HG03175 (cell line): ENCODE measurements around the gene ABCC2.
"Not testable (repeated sequence)": the region's sequence is repeated elsewhere in the genome, so short reads cannot be mapped to it uniquely, and the experiment has no call there.

ENCODE experiments used
- ATAC-seq: cut with Tn5 transposase; IDR thresholded peaks from one replicate; pipeline ENCODE4 v1.9.1; 2021; ENCODE audit warnings: mild to moderate bottlenecking, moderate library complexity; ENCODE audit not compliant: unreplicated experiment

The ABCC2 gene

GRCh38 chr10:99782447-99783286, at the start of gene ABCC2:
Gene ABCC2, plus strand, starts transcription at chr10:99782640. Its CDS starts 205 bp downstream, at chr10:99782845.
- ATAC-seq: no peak

DNA sequence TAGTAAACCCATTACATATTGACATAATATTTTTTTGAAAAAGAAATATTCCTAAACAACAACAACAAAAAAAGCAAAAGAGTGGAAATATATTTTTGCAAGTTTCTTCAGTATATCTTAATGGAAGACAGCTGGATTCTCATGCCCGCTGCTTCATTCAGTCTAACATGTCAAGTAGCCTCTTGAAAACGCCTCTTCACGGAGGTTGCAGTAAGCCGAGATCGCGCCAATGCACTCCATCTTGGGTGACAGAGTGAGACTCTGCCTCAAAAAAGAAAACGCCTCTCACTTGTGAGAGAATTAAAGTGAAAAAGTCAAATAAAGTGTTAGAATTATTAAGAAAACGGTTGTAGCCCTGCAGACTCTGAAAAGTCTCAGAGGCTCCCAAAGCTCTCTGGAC, 49.1 kb upstream of the ABCC2 start:
- ATAC-seq: no peak

DNA sequence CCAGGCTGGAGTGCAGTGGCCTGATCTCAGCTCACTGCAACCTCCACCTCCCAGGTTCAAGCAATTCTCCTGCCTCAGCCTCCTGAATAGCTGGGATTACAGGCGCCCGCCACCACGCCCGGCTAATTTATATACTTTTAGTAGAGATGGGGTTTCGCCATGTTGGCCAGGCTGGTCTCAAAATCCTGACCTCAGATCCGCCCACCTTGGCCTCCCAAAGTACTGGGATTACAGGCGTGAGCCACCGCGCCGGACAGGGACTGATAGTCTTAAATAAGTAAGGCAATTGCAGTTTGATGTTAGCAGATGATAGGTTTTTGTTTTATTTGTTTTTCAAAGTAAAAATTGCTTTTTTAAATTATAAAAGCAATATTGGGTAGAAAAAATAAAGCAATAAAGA, 48.3 kb upstream of the ABCC2 start:
- ATAC-seq: not testable (repeated sequence)

GRCh38 chr10:99740260-99740659, 42.2 kb upstream of the ABCC2 start:
- ATAC-seq: no peak

- no peak for ATAC-seq
These were observed 41.4 kb upstream of the ABCC2 start for GRCh38 chr10:99740933-99741559.

GRCh38 chr10:99742254-99742653, 40.2 kb upstream of the ABCC2 start:
- no peak for ATAC-seq

DNA sequence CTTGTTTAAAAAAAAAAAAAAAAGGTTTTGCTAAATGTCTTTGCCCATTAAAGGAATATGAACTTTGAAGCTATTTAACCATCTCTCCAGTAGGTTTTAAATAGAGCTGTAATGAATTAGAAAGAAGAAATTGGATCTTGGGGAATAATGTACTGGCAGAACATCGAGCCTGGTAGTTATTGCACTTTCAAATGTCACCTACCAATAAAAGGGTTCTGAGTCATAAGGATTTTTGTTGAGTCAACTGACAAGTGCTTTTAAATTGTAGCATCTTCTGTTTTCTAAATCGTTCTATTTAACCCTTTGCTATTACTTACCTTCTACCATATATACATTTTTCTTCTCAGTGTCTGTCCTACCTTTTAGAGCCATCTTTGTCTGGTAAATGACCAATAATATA, 39.7 kb upstream of the ABCC2 start:
- ATAC-seq: no peak

DNA sequence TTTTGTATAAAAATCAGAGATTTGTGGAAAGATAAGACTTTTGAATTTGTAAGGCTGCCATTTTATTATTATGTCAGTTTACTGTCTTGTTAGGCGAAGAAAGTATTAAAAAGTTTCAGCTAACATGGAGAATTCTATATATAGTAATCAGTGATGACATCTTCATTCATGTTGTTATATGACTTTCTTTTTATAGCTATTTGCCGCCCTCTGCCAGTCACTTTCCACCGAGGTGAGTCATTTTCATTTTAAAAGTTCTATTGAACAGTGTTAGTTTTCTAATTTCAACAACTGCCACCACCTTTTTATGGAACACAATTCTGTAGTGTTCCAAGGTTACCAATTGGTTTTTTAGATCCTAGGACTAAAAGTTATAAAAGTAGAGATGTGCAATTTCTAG, 38.6 kb upstream of the ABCC2 start:
- no peak for ATAC-seq

- ATAC-seq: not testable (repeated sequence)
These were observed 36.3 kb upstream of the ABCC2 start for GRCh38 chr10:99746166-99746565.

GRCh38 chr10:99748823-99749451, 33.5 kb upstream of the ABCC2 start:
- ATAC-seq: no peak

- ATAC-seq: no peak
These were observed 31.8 kb upstream of the ABCC2 start for GRCh38 chr10:99750641-99751040.

- ATAC-seq: no peak
These were observed 27.8 kb upstream of the ABCC2 start for GRCh38 chr10:99754670-99755069.

- ATAC-seq: no peak
These were observed 26.3 kb upstream of the ABCC2 start for GRCh38 chr10:99756159-99756558.

DNA sequence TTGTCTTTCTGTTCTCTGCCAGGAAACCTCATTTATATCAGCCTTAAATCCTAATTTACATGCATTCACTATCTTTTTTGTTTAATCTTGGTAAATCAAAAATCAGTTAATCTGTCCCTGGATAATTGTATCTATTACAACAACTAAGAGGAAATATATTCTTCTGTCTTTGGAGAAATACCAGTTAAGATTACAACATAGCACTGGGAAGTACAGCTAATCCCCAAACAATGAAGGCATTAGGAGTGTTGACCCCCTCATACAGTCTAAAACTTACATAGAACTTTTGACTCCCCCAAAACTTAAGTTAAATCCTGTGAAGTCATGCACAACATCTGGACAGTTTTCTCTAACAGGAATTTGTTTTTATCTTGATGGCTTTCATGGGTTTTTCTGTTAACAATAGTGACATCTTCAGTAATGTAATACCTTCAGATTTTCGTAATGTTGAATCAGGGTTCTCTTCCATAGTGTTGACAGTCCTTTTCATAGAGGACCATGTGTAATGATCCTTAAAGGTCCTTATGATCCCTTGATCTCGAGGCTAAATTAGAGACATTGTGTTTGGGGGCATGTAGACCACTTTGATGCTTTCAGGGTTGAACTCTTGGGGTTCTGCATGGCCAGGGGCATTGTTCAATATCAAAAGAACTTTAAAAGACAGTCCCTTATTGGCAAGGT, 24.1 kb upstream of the ABCC2 start:
- no peak for ATAC-seq

- no peak for ATAC-seq
These were observed 22.1 kb upstream of the ABCC2 start for GRCh38 chr10:99760321-99760720.

DNA sequence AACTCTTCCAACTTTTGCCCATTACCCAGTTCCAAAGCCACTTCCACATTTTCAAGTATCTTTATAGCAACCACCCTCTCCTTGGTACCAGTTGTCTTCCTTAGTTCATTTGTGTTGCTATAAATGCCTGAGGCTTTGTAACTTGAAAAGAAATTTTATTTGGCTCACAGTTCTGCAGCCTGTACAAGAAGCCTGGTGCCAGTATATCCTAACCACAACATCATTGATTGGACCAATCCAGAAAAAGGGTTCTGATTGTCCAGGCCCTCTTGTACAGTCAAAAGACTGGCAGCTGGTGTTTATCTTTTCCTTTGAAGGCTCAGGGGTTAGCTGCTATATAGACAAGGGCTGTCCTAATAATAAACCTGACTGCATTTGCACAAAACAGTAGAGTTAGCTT, 21.1 kb upstream of the ABCC2 start:
- no peak for ATAC-seq

- ATAC-seq: peak; percentile 24
These were observed 16.7 kb upstream of the ABCC2 start for GRCh38 chr10:99765672-99766301.

- peak; percentile 93 for ATAC-seq
These were observed 16.1 kb upstream of the ABCC2 start for GRCh38 chr10:99766302-99766681.

GRCh38 chr10:99767901-99768300, 14.5 kb upstream of the ABCC2 start:
- no peak for ATAC-seq

DNA sequence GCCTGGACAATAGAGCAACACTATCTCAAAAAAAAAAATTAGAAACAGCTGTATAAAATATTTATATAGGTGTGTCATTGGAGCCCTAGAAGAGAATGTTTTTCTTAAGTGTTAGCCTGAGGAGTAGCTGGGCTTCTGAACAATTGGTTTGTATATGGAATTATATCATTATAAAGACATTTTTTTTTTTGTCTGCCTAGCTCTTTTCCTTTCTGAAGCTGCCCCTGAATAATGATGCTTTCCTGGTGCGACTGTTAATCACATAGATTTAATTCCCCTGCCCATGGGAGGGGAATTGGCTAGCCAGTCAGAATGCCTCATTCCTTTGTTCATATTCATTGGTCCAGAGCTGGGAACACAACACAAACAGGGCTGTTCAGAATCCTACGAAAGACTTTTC, 13.9 kb upstream of the ABCC2 start:
- ATAC-seq: no peak

DNA sequence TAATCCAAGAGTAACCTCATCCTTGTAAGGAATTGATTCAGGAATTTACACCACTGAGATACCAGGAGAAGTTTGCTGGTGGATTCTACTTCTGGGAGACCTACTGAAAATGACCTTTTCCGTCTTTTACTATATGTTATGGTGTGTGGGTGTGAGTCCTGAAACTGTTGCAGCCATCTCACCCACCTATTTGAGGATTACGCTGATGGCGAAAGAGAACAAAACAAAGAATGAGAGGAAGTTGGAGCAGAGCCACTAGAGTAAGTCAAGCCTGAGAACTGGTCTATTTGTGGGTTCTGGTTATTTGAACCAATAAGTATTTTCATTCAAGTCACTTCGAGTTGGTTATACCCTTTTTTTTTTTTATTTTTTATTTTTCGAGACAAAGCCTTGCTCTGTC, 12.7 kb upstream of the ABCC2 start:
- ATAC-seq: no peak
